HEK293 (cell line): Measurements from ENCODE around the gene C11orf98.

Source experiments
- KLF8 ChIP-seq: fragments of 450-650 bp; formaldehyde crosslinking; IDR thresholded peaks from 2 replicates; pipeline ENCODE4 v1.5.1; 2016; ENCODE audit warnings: missing biosample characterization, missing genetic modification characterization
- ZBTB17 ChIP-seq: fragments of 450-650 bp; formaldehyde crosslinking; IDR thresholded peaks from 2 replicates; pipeline ENCODE4 v1.5.1; 2016; ENCODE audit warnings: missing biosample characterization, missing genetic modification characterization
- ZBTB8A ChIP-seq: fragments of 450-650 bp; formaldehyde crosslinking; IDR thresholded peaks from 2 replicates; pipeline ENCODE4 v1.5.1; 2016; ENCODE audit warnings: missing biosample characterization, missing genetic modification characterization
- ZEB2 ChIP-seq: fragments of 450-650 bp; formaldehyde crosslinking; IDR thresholded peaks from 2 replicates; pipeline ENCODE4 v1.5.1; 2016; ENCODE audit warnings: missing biosample characterization, missing genetic modification characterization
- ZNF112 ChIP-seq: fragments of 450-650 bp; formaldehyde crosslinking; IDR thresholded peaks from 2 replicates; pipeline ENCODE4 v1.5.0; 2017; ENCODE audit warnings: missing biosample characterization, missing genetic modification characterization
- ZNF292 ChIP-seq: fragments of 450-650 bp; formaldehyde crosslinking; IDR thresholded peaks from 2 replicates; pipeline ENCODE4 v1.5.1; 2016; ENCODE audit warnings: low read depth, missing biosample characterization, missing genetic modification characterization, borderline replicate concordance
- ZNF341 ChIP-seq: fragments of 450-650 bp; formaldehyde crosslinking; IDR thresholded peaks from 2 replicates; pipeline ENCODE4; 2016; ENCODE audit warnings: low read depth, missing biosample characterization, missing genetic modification characterization
- TF ChIP-seq, protein P1 (sequence below): fragments of 450-650 bp; formaldehyde crosslinking; IDR thresholded peaks from 2 replicates; pipeline ENCODE4 v1.5.1; 2016; ENCODE audit warnings: missing biosample characterization, missing genetic modification characterization
- TF ChIP-seq, protein P2 (sequence below): fragments of 450-650 bp; formaldehyde crosslinking; IDR thresholded peaks from 2 replicates; pipeline ENCODE4 v1.5.1; 2016; ENCODE audit warnings: missing biosample characterization, missing genetic modification characterization
- TF ChIP-seq, protein P3 (sequence below): fragments of 450-650 bp; formaldehyde crosslinking; optimal IDR thresholded peaks from 2 replicates; pipeline ENCODE3; 2016; ENCODE audit warnings: missing biosample characterization, mild to moderate bottlenecking, missing genetic modification characterization
- TF ChIP-seq, protein P4 (sequence below): fragments of 450-650 bp; formaldehyde crosslinking; IDR thresholded peaks from 2 replicates; pipeline ENCODE4 v1.5.1; 2016; ENCODE audit warnings: missing biosample characterization, missing genetic modification characterization
- TF ChIP-seq, protein P5 (sequence below): fragments of 450-650 bp; formaldehyde crosslinking; IDR thresholded peaks from 2 replicates; pipeline ENCODE4 v1.5.1; 2016; ENCODE audit warnings: missing biosample characterization, missing genetic modification characterization
- TF ChIP-seq, protein P6 (sequence below): fragments of 450-650 bp; formaldehyde crosslinking; IDR thresholded peaks from 2 replicates; pipeline ENCODE4 v1.5.1; 2016; ENCODE audit warnings: missing biosample characterization, missing genetic modification characterization

Gene C11orf98

DNA sequence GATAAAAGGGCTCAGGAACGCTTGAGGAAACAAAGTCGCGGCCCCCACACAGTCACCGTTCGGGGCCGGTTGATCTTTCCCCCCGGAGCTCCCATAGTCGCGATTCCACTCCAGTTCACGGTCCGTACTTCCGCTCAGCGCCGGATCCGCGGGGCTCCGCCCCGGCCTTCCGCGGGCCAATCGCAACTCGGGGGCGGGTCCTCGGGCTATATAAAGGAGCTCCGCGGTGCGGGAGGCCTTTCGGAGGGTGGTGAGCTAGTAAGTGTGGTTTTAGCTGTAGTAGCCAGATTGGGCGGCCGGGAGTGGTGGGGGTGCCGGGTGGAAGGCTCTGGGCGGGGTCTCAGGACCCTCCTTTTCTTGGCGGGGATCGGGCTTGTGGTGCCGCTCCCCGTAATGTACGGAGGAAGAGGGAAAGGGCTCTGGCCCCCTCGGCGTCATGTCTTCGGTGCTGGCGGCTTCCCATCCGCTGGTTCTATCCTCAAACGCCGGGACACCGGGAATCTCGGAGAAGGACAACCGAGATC, at the start of gene C11orf98, which contains the start of gene CSKMT (continued):
- TF ChIP-seq, protein P1, sequence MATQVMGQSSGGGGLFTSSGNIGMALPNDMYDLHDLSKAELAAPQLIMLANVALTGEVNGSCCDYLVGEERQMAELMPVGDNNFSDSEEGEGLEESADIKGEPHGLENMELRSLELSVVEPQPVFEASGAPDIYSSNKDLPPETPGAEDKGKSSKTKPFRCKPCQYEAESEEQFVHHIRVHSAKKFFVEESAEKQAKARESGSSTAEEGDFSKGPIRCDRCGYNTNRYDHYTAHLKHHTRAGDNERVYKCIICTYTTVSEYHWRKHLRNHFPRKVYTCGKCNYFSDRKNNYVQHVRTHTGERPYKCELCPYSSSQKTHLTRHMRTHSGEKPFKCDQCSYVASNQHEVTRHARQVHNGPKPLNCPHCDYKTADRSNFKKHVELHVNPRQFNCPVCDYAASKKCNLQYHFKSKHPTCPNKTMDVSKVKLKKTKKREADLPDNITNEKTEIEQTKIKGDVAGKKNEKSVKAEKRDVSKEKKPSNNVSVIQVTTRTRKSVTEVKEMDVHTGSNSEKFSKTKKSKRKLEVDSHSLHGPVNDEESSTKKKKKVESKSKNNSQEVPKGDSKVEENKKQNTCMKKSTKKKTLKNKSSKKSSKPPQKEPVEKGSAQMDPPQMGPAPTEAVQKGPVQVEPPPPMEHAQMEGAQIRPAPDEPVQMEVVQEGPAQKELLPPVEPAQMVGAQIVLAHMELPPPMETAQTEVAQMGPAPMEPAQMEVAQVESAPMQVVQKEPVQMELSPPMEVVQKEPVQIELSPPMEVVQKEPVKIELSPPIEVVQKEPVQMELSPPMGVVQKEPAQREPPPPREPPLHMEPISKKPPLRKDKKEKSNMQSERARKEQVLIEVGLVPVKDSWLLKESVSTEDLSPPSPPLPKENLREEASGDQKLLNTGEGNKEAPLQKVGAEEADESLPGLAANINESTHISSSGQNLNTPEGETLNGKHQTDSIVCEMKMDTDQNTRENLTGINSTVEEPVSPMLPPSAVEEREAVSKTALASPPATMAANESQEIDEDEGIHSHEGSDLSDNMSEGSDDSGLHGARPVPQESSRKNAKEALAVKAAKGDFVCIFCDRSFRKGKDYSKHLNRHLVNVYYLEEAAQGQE (tag by site-specific recombination) = no peak
- TF ChIP-seq, protein P2, sequence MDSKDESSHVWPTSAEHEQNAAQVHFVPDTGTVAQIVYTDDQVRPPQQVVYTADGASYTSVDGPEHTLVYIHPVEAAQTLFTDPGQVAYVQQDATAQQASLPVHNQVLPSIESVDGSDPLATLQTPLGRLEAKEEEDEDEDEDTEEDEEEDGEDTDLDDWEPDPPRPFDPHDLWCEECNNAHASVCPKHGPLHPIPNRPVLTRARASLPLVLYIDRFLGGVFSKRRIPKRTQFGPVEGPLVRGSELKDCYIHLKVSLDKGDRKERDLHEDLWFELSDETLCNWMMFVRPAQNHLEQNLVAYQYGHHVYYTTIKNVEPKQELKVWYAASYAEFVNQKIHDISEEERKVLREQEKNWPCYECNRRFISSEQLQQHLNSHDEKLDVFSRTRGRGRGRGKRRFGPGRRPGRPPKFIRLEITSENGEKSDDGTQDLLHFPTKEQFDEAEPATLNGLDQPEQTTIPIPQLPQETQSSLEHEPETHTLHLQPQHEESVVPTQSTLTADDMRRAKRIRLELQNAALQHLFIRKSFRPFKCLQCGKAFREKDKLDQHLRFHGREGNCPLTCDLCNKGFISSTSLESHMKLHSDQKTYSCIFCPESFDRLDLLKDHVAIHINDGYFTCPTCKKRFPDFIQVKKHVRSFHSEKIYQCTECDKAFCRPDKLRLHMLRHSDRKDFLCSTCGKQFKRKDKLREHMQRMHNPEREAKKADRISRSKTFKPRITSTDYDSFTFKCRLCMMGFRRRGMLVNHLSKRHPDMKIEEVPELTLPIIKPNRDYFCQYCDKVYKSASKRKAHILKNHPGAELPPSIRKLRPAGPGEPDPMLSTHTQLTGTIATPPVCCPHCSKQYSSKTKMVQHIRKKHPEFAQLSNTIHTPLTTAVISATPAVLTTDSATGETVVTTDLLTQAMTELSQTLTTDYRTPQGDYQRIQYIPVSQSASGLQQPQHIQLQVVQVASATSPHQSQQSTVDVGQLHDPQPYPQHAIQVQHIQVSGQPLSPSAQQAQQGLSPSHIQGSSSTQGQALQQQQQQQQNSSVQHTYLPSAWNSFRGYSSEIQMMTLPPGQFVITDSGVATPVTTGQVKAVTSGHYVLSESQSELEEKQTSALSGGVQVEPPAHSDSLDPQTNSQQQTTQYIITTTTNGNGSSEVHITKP (tag by site-specific recombination) = peak; percentile 63; the same call in 1 of the 2 replicates
- TF ChIP-seq ZNF341 (tag by site-specific recombination) (peak; percentile 61; the same call in 1 of the 2 replicates), ZBTB17 (tag by site-specific recombination) (0 out of 2 replicates have a peak, but pooled peaks have one; percentile 22), KLF8 (tag by site-specific recombination) (peak; percentile 69), ZNF292 (tag by site-specific recombination) (no peak), ZBTB8A (tag by site-specific recombination) (peak; percentile 4; the same call in 1 of the 2 replicates), ZNF112 (tag by site-specific recombination) (no peak), ZEB2 (tag by site-specific recombination) (peak; percentile 77; the same call in 1 of the 2 replicates)
- TF ChIP-seq, protein P3, sequence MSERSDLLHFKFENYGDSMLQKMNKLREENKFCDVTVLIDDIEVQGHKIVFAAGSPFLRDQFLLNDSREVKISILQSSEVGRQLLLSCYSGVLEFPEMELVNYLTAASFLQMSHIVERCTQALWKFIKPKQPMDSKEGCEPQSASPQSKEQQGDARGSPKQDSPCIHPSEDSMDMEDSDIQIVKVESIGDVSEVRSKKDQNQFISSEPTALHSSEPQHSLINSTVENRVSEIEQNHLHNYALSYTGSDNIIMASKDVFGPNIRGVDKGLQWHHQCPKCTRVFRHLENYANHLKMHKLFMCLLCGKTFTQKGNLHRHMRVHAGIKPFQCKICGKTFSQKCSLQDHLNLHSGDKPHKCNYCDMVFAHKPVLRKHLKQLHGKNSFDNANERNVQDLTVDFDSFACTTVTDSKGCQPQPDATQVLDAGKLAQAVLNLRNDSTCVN (tag by site-specific recombination) = peak; percentile 55
- TF ChIP-seq, protein P4, sequence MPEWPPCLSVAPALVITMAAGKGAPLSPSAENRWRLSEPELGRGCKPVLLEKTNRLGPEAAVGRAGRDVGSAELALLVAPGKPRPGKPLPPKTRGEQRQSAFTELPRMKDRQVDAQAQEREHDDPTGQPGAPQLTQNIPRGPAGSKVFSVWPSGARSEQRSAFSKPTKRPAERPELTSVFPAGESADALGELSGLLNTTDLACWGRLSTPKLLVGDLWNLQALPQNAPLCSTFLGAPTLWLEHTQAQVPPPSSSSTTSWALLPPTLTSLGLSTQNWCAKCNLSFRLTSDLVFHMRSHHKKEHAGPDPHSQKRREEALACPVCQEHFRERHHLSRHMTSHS = no peak
- TF ChIP-seq, protein P5, sequence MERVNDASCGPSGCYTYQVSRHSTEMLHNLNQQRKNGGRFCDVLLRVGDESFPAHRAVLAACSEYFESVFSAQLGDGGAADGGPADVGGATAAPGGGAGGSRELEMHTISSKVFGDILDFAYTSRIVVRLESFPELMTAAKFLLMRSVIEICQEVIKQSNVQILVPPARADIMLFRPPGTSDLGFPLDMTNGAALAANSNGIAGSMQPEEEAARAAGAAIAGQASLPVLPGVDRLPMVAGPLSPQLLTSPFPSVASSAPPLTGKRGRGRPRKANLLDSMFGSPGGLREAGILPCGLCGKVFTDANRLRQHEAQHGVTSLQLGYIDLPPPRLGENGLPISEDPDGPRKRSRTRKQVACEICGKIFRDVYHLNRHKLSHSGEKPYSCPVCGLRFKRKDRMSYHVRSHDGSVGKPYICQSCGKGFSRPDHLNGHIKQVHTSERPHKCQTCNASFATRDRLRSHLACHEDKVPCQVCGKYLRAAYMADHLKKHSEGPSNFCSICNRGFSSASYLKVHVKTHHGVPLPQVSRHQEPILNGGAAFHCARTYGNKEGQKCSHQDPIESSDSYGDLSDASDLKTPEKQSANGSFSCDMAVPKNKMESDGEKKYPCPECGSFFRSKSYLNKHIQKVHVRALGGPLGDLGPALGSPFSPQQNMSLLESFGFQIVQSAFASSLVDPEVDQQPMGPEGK (tag by site-specific recombination) = peak; percentile 65
- TF ChIP-seq, protein P6, sequence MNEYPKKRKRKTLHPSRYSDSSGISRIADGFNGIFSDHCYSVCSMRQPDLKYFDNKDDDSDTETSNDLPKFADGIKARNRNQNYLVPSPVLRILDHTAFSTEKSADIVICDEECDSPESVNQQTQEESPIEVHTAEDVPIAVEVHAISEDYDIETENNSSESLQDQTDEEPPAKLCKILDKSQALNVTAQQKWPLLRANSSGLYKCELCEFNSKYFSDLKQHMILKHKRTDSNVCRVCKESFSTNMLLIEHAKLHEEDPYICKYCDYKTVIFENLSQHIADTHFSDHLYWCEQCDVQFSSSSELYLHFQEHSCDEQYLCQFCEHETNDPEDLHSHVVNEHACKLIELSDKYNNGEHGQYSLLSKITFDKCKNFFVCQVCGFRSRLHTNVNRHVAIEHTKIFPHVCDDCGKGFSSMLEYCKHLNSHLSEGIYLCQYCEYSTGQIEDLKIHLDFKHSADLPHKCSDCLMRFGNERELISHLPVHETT (tag by site-specific recombination) = 0 out of 2 replicates have a peak, but pooled peaks have one; percentile 11
